ENCODE results near the gene CLEC16A. TPM values are rescaled to one million over a fixed set of nuclear protein-coding genes. Genes with fewer than 3 reads are reported as not detected.

The CLEC16A gene
- total RNA-seq, 1 donor from 2014 or later = 34.6 TPM

GRCh38 chr16:11111856-11112634, 167.7 kb downstream of the CLEC16A start:
- Histone ChIP-seq H3K27me3 (ENCODE audit: low read depth) (no peaks in the 10 kb centered on the region), H3K4me1 (peaks cover 10% of the 10 kb centered on the region), H3K36me3 (peaks cover 9% of the 10 kb centered on the region), H3K4me3 (no peak overlapping the region), H3K27ac (no peak overlapping the region), H3K9me3 (peaks cover 8% of the 10 kb centered on the region)
- no peak for DNase-seq
- ATAC-seq = no peak
- intact Hi-C loops (cut with DNase I) = no loop called here
- no peak for TF ChIP-seq CTCF (IDR thresholded peaks at IDR 0.05)

DNA sequence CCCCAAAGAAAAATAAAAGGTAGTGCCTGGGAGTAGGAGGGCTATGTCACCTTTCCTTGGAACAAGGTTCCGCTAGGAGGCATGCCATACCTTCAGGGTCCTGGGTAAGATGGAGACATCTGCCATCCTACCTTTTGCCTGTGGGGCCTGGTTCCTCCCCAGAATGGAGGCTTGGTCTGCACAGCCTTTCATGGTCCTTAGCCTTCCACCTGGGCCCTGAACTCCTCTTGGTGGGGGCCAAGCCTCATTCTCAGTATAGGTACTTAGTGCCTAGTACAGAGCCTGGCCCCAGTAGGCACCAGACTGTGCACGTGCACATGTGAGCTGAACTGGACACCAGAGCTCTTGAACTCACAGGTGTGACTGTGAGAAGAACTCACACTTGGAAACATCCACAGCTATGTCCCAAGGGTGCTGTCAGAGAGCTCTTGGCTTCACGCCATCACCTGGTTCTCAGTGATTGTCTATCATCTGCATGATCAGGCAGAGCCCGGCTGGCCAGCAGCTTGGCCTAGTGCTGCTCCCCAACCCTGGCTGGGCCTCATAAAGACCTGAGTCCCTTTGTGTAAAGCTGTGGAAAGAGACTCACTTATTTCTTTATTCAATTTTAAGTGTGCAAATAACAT, 168.5 kb downstream of the CLEC16A start:
- DNase-seq (no peak), ATAC-seq (no peak)
- H3K27ac ChIP-seq = no peak overlapping the region

DNA sequence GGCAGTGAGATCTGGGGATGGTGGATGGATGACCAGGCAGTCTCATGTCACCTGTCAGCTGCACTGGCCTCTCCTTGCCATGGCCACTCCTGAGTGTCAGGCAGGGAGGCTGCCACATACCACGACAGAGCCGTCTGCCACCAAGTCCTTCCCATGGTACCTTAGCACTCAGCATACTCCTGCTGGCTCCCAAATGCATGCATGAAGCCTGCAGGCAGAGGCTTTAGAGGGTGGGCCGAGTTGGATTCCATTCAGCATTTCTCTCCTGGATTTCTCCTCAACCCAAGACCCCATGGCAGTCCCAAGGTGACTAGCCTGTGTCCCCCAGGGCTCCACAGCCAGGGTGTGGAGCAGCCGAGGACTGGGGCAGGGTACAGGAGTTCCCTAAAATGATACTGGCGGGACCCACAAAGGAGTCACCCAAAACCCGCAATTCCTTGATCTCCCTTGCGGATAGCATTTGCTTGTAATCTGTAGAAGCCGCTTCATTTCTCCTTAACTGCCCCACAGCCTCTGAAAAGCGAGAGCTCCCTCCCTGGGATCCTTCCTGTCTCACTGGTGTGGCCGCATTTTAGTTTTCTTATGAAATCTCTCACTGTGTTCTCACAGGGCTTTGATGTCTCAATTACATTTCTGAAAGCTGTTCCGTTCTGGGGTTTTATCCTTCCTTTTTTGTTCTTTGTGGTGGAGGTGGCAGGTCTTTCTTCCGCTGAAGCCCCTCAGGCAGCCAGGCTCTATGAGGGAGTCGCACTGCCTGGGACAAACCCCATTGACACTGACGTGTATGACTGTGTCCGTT, 170.2 kb downstream of the CLEC16A start:
- Histone ChIP-seq H3K4me1 (no peaks in the 10 kb centered on the region), H3K36me3 (peaks cover 9% of the 10 kb centered on the region), H3K9me3 (peaks cover 8% of the 10 kb centered on the region), H3K27ac (no peak overlapping the region), H3K27me3 (ENCODE audit: low read depth) (no peaks in the 10 kb centered on the region), H3K4me3 (no peak overlapping the region)
- DNase-seq (no peak), ATAC-seq (peak; percentile 23 to 27)
- intact Hi-C loops (cut with DNase I) = no loop called here
- no peak for TF ChIP-seq CTCF (IDR thresholded peaks at IDR 0.05)

More for the DNA sequence above, 168.5 kb downstream of the CLEC16A start:
- TF ChIP-seq CTCF (IDR thresholded peaks at IDR 0.05) = no peak
- Histone ChIP-seq H3K27me3 (ENCODE audit: low read depth) (no peaks in the 10 kb centered on the region), H3K4me3 (no peak overlapping the region), H3K36me3 (peaks cover 9% of the 10 kb centered on the region), H3K9me3 (peaks cover 8% of the 10 kb centered on the region), H3K4me1 (peaks cover 4% of the 10 kb centered on the region)
- intact Hi-C loops (cut with DNase I) = no loop called here

- H3K36me3 ChIP-seq = peaks cover 24% of the 10 kb centered on the region
- DNase-seq (no peak), ATAC-seq (no peak)
- no peaks in the 10 kb centered on the region for H3K9me3 ChIP-seq
- H3K4me3 ChIP-seq = no peak overlapping the region
- intact Hi-C loops (cut with DNase I) = no loop called here
- no peak for TF ChIP-seq CTCF (IDR thresholded peaks at IDR 0.05)
- H3K27me3 ChIP-seq (ENCODE audit: low read depth) = no peaks in the 10 kb centered on the region
- no peak overlapping the region for H3K27ac ChIP-seq
- H3K4me1 ChIP-seq = no peaks in the 10 kb centered on the region
These were observed 173.3 kb downstream of the CLEC16A start for GRCh38 chr16:11117576-11118211.

- no peak for TF ChIP-seq CTCF (IDR thresholded peaks at IDR 0.05)
- Histone ChIP-seq H3K9me3 (no peaks in the 10 kb centered on the region), H3K36me3 (peaks cover 32% of the 10 kb centered on the region), H3K4me1 (no peaks in the 10 kb centered on the region), H3K27ac (no peak overlapping the region), H3K4me3 (no peak overlapping the region), H3K27me3 (ENCODE audit: low read depth) (no peaks in the 10 kb centered on the region)
- ATAC-seq (no peak), DNase-seq (no peak)
- intact Hi-C loops (cut with DNase I) = no loop called here
These were observed 174.1 kb downstream of the CLEC16A start for GRCh38 chr16:11118479-11118878.

Data from lower lobe of right lung (tissue), 2 donors.